ENCODE data around the gene FRMD4A. TPM values are rescaled to one million over a fixed set of nuclear protein-coding genes. Genes with fewer than 3 reads are reported as not detected.

Gene FRMD4A
- total and polyA plus RNA-seq, 2 experiments from 2014 or later = 5.4 to 10.3 TPM

DNA sequence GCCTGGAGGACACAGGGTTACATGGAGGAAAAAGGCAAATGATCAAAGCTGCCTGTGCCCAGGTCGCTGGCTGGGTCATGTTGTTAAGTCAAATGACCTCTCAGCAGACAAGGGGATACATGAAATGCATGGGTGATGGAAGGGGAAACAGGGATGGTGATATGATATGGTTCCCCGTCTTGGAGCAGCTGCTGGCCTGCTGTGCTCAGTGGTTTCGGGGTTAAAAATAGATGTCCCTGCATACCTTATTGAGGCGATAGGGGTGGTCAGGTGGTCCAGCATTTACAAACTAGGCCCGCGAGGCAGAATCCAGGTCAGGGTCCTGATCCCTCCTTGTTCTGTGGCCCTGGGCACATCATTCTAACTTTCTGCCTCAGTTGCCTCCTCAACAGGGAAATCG is 586.8 kb downstream of the FRMD4A start:
- TF ChIP-seq EZH2phosphoT487 (IDR thresholded peaks at IDR 0.05; ENCODE audit: low read depth, severe bottlenecking, unreplicated experiment) = no peak
- TF ChIP-seq EZH2 (IDR thresholded peaks at IDR 0.05; ENCODE audit: borderline replicate concordance) = no peak
- TF ChIP-seq, protein P1, sequence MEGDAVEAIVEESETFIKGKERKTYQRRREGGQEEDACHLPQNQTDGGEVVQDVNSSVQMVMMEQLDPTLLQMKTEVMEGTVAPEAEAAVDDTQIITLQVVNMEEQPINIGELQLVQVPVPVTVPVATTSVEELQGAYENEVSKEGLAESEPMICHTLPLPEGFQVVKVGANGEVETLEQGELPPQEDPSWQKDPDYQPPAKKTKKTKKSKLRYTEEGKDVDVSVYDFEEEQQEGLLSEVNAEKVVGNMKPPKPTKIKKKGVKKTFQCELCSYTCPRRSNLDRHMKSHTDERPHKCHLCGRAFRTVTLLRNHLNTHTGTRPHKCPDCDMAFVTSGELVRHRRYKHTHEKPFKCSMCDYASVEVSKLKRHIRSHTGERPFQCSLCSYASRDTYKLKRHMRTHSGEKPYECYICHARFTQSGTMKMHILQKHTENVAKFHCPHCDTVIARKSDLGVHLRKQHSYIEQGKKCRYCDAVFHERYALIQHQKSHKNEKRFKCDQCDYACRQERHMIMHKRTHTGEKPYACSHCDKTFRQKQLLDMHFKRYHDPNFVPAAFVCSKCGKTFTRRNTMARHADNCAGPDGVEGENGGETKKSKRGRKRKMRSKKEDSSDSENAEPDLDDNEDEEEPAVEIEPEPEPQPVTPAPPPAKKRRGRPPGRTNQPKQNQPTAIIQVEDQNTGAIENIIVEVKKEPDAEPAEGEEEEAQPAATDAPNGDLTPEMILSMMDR (IDR thresholded peaks at IDR 0.05; ENCODE audit: poor library complexity) = no peak
- Histone ChIP-seq H3K4me3 (no peak overlapping the region), H3K36me3 (replicated peaks; ENCODE audit: insufficient read depth, low read depth) (no peaks in the 10 kb centered on the region), H3K9me3 (ENCODE audit: low read depth) (no peaks in the 10 kb centered on the region), H3K4me2 (no peak overlapping the region), H3K9me2 (replicated peaks; ENCODE audit: insufficient read depth) (no peaks in the 10 kb centered on the region), H3K27ac (no peak overlapping the region), H3K4me1 (ENCODE audit: insufficient read depth) (no peaks in the 10 kb centered on the region), H3K27me3 (no peaks in the 10 kb centered on the region), H2AFZ (no peak overlapping the region), H3K79me2 (no peaks in the 10 kb centered on the region), H4K20me1 (ENCODE audit: insufficient read depth, poor library complexity, severe bottlenecking) (no peaks in the 10 kb centered on the region)
- WGBS (ENCODE audit: low lambda C conversion rate, missing lambda C conversion rate) = 92% methylated on average over 7 of the region's 7 CpGs
- no peak for DNase-seq (ENCODE audit: low spot score)

DNA sequence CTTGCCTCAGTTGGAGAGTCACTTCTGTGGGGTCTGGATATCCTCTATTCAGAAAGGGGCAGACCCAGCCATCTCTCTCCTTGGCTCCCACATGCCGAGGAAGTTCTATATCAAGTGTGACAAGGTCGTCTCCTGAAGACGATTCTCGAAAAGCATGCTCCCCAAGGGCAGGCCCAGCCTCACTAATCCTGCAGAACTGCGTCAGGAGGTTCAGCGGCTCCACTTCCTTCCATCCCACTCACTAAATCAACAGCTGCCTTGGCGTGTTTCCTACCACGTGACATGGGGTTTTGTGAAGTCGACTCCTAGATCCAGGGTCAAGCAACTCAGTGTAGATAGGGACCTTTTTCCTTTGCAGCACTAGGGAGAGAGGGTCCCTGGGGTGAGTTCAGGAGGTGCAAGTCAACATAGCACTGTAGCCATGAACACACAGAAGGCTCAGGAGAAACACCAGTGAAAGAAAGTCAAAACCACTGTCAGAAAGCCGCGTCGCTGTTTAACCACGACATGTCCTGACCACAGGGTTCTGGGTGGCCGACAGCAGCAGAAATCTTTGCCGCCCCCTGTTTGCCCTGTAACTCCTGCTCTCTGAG is 587.5 kb downstream of the FRMD4A start:
- H3K79me2 ChIP-seq = no peaks in the 10 kb centered on the region
- no peaks in the 10 kb centered on the region for H3K9me3 ChIP-seq (ENCODE audit: low read depth)
- no peak overlapping the region for H2AFZ ChIP-seq
- no peak overlapping the region for H3K27ac ChIP-seq
- no peaks in the 10 kb centered on the region for H3K4me1 ChIP-seq (ENCODE audit: insufficient read depth)
- TF ChIP-seq EZH2phosphoT487 (IDR thresholded peaks at IDR 0.05; ENCODE audit: low read depth, severe bottlenecking, unreplicated experiment) = no peak
- TF ChIP-seq, protein P1 (IDR thresholded peaks at IDR 0.05; ENCODE audit: poor library complexity) = no peak
- no peak for DNase-seq (ENCODE audit: low spot score)
- H3K9me2 ChIP-seq (replicated peaks; ENCODE audit: insufficient read depth) = no peaks in the 10 kb centered on the region
- H4K20me1 ChIP-seq (ENCODE audit: insufficient read depth, poor library complexity, severe bottlenecking) = no peaks in the 10 kb centered on the region
- H3K4me3 ChIP-seq = no peak overlapping the region
- no peaks in the 10 kb centered on the region for H3K36me3 ChIP-seq (replicated peaks; ENCODE audit: insufficient read depth, low read depth)
- no peaks in the 10 kb centered on the region for H3K27me3 ChIP-seq
- WGBS (ENCODE audit: low lambda C conversion rate, missing lambda C conversion rate) = 86% methylated on average over 15 of the region's 15 CpGs
- H3K4me2 ChIP-seq = no peak overlapping the region

DNA sequence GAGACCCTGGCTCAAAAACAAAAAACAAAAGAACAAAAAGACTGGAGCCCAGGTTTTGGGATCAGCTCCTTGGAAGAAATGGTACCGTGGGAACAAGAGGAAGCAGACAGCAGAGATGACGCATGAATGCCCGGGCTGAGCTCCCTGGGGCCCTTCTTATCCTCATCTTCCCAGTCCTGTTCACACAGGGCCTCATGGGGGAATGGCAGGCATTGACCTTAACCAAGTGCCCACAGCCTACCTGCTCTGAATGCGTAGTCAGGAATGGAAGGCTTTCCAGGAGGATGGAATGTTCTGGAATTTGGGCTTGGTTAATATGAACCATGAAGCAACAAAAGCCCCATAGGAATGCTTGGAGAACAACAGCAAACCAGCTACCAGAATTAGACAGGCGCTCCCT is 589.3 kb downstream of the FRMD4A start:
- no peak for DNase-seq (ENCODE audit: low spot score)
- Histone ChIP-seq H3K79me2 (no peaks in the 10 kb centered on the region), H4K20me1 (ENCODE audit: insufficient read depth, poor library complexity, severe bottlenecking) (no peaks in the 10 kb centered on the region), H3K9me2 (replicated peaks; ENCODE audit: insufficient read depth) (no peaks in the 10 kb centered on the region), H3K27ac (no peak overlapping the region), H3K9me3 (ENCODE audit: low read depth) (no peaks in the 10 kb centered on the region), H3K27me3 (no peaks in the 10 kb centered on the region), H2AFZ (no peak overlapping the region), H3K4me1 (ENCODE audit: insufficient read depth) (no peaks in the 10 kb centered on the region), H3K4me3 (no peak overlapping the region), H3K36me3 (replicated peaks; ENCODE audit: insufficient read depth, low read depth) (no peaks in the 10 kb centered on the region), H3K4me2 (no peak overlapping the region)
- WGBS (ENCODE audit: low lambda C conversion rate, missing lambda C conversion rate) = 94% methylated on average over 5 of the region's 5 CpGs
- no peak for TF ChIP-seq EZH2 (IDR thresholded peaks at IDR 0.05; ENCODE audit: borderline replicate concordance)
- TF ChIP-seq, protein P1 (IDR thresholded peaks at IDR 0.05; ENCODE audit: poor library complexity) = no peak
- TF ChIP-seq EZH2phosphoT487 (IDR thresholded peaks at IDR 0.05; ENCODE audit: low read depth, severe bottlenecking, unreplicated experiment) = no peak

All from hepatocyte (in vitro differentiated cells).